SU-DHL-6 (cell line): ENCODE results near the gene PRMT5.
"Not testable (repeated sequence)": the region's sequence is repeated elsewhere in the genome, so short reads cannot be mapped to it uniquely, and the experiment has no call there.

Source experiments
- H2AFZ ChIP-seq: fragments of 200-600 bp; sonication (generic); 2 replicates; pipeline ENCODE4 v1.6.1; 2014; ENCODE audit warnings: low read depth, mild to moderate bottlenecking, moderate library complexity, mixed read lengths, antibody characterized with exemption, low read length; ENCODE audit not compliant: severe bottlenecking
- H3F3A ChIP-seq: fragments of 200-600 bp; shearing (Covaris generic); 2 replicates; pipeline ENCODE4 v1.6.0; 2016; ENCODE audit warnings: antibody characterized with exemption, mild to moderate bottlenecking; ENCODE audit not compliant: insufficient read depth
- H3K27ac ChIP-seq: fragments of 200-600 bp; sonication (generic); 2 replicates; pipeline ENCODE4 v1.5.1; 2016; ENCODE audit warnings: low read depth, mild to moderate bottlenecking, low read length, moderate library complexity, mixed read lengths
- H3K27me3 ChIP-seq: fragments of 200-600 bp; sonication (generic), shearing (Covaris generic); 2 replicates; pipeline ENCODE4 v1.6.0; 2014; ENCODE audit warnings: mild to moderate bottlenecking, low read length
- H3K36me3 ChIP-seq: fragments of 200-600 bp; sonication (generic); 2 replicates; pipeline ENCODE4 v1.6.1; 2014; ENCODE audit warnings: mild to moderate bottlenecking, low read length, mixed read lengths
- H3K4me2 ChIP-seq: fragments of 300-600, 200-600 bp; shearing (Covaris generic), sonication (generic); 2 replicates; pipeline ENCODE4 v1.6.0; 2014; ENCODE audit warnings: low read length, low read depth, mild to moderate bottlenecking; ENCODE audit not compliant: poor library complexity, severe bottlenecking
- H3K4me3 ChIP-seq: fragments of 200-600 bp; sonication (generic); 2 replicates; pipeline ENCODE4 v1.5.1; 2014; ENCODE audit warnings: antibody characterized with exemption, low read length, mild to moderate bottlenecking, mixed read lengths; ENCODE audit not compliant: insufficient read depth, poor library complexity, severe bottlenecking
- H3K79me2 ChIP-seq: fragments of 200-600 bp; sonication (generic); 2 replicates; pipeline ENCODE4 v1.6.1; 2014; ENCODE audit warnings: mild to moderate bottlenecking, low read length, moderate library complexity; ENCODE audit not compliant: insufficient read depth
- H3K9ac ChIP-seq: fragments of 200-600 bp; sonication (generic); 2 replicates; pipeline ENCODE4 v1.7.0; 2014; ENCODE audit warnings: mild to moderate bottlenecking, low read length
- H3K9me2 ChIP-seq: fragments of 200-600 bp; sonication (generic); replicated peaks from 2 replicates; pipeline ENCODE4 v1.6.1; 2014; ENCODE audit warnings: low read length; ENCODE audit not compliant: insufficient read depth
- H3K9me3 ChIP-seq: fragments of 200-600 bp; sonication (generic); 2 replicates; pipeline ENCODE4 v1.6.1; 2014; ENCODE audit warnings: low read length, mixed read lengths; ENCODE audit not compliant: insufficient read depth
- H4K20me1 ChIP-seq: fragments of 200-600 bp; sonication (generic); 2 replicates; pipeline ENCODE4 v1.6.1; 2014; ENCODE audit warnings: low read depth, mild to moderate bottlenecking, antibody characterized with exemption, low read length, moderate library complexity, mixed read lengths
- CTCF ChIP-seq: fragments of 200-600 bp; sonication (generic); IDR thresholded peaks from one replicate; pipeline ENCODE4 v1.5.1; 2017; ENCODE audit warnings: antibody characterized with exemption, mild to moderate bottlenecking, low read length, moderate library complexity; ENCODE audit not compliant: insufficient read depth, poor library complexity, severe bottlenecking
- EZH2phosphoT487 ChIP-seq: fragments of 200-600 bp; sonication (generic), shearing (Covaris generic); conservative IDR thresholded peaks from 2 replicates; pipeline ENCODE4 v1.6.1; 2018; ENCODE audit warnings: mild to moderate bottlenecking, antibody characterized with exemption, low read length, moderate library complexity, mixed read lengths

The PRMT5 gene

GRCh38 chr14:22915886-22916521 lies 13.2 kb downstream of the PRMT5 start:
- Histone ChIP-seq H3K36me3 (peaks cover 7% of the 10 kb centered on the region; the same call in 1 of the 2 replicates), H3K9me2 (no peaks in the 10 kb centered on the region), H3K27me3 (no peaks in the 10 kb centered on the region), H2AFZ (no peak overlapping the region), H3K4me2 (no peak overlapping the region), H3K79me2 (peaks cover 61% of the 10 kb centered on the region), H4K20me1 (no peaks in the 10 kb centered on the region), H3K9me3 (no peaks in the 10 kb centered on the region), H3K27ac (no peak overlapping the region), H3F3A (peaks cover 12% of the 10 kb centered on the region), H3K4me3 (no peak overlapping the region), H3K9ac (no peak overlapping the region)
- TF ChIP-seq CTCF (no peak), EZH2phosphoT487 (no peak)

- H3K79me2 ChIP-seq, result peaks cover 68% of the 10 kb centered on the region
- not testable (repeated sequence) for H3K9me2 ChIP-seq, H3K4me2 ChIP-seq, H3K9ac ChIP-seq, H4K20me1 ChIP-seq, H3K27ac ChIP-seq, H3K4me3 ChIP-seq, H2AFZ ChIP-seq, H3K27me3 ChIP-seq, H3K9me3 ChIP-seq, H3K36me3 ChIP-seq, H3F3A ChIP-seq
Observed at GRCh38 chr14:22914836-22915235, 14.3 kb downstream of the PRMT5 start.

- peaks cover 27% of the 10 kb centered on the region for H3K36me3 ChIP-seq
- H3K9ac ChIP-seq, result no peak overlapping the region
- no peak overlapping the region for H3K4me3 ChIP-seq
- H3K27ac ChIP-seq, result no peak overlapping the region
- H3K4me2 ChIP-seq, result no peak overlapping the region
- no peaks in the 10 kb centered on the region for H4K20me1 ChIP-seq
- no peaks in the 10 kb centered on the region for H3F3A ChIP-seq
- peaks cover 40% of the 10 kb centered on the region for H3K79me2 ChIP-seq
- no peaks in the 10 kb centered on the region for H3K9me2 ChIP-seq
- H2AFZ ChIP-seq, result no peak overlapping the region
- TF ChIP-seq CTCF, result no peak
- TF ChIP-seq EZH2phosphoT487, result no peak
- no peaks in the 10 kb centered on the region for H3K27me3 ChIP-seq
- no peaks in the 10 kb centered on the region for H3K9me3 ChIP-seq
Observed at GRCh38 chr14:22910916-22911315, 18.3 kb downstream of the PRMT5 start.

- no peak overlapping the region for H3K27ac ChIP-seq
- no peaks in the 10 kb centered on the region for H3F3A ChIP-seq
- TF ChIP-seq EZH2phosphoT487 (no peak), CTCF (no peak)
- peaks cover 38% of the 10 kb centered on the region for H3K36me3 ChIP-seq
- H3K4me2 ChIP-seq, result no peak overlapping the region
- no peak overlapping the region for H3K4me3 ChIP-seq
- H2AFZ ChIP-seq, result no peak overlapping the region
- no peaks in the 10 kb centered on the region for H4K20me1 ChIP-seq
- no peak overlapping the region for H3K9ac ChIP-seq
- H3K79me2 ChIP-seq, result peaks cover 25% of the 10 kb centered on the region
- no peaks in the 10 kb centered on the region for H3K27me3 ChIP-seq
- H3K9me2 ChIP-seq, result no peaks in the 10 kb centered on the region
- H3K9me3 ChIP-seq, result no peaks in the 10 kb centered on the region
Observed at GRCh38 chr14:22908601-22909000, 20.6 kb downstream of the PRMT5 start.
